Measurements from ENCODE around the gene EEIG2. TPM values are rescaled to one million over a fixed set of nuclear protein-coding genes. Genes with fewer than 3 reads are reported as not detected.

EEIG2 gene
- total RNA-seq, 2 experiments from 2014 or later, result 11.6 to 12.2 TPM

DNA sequence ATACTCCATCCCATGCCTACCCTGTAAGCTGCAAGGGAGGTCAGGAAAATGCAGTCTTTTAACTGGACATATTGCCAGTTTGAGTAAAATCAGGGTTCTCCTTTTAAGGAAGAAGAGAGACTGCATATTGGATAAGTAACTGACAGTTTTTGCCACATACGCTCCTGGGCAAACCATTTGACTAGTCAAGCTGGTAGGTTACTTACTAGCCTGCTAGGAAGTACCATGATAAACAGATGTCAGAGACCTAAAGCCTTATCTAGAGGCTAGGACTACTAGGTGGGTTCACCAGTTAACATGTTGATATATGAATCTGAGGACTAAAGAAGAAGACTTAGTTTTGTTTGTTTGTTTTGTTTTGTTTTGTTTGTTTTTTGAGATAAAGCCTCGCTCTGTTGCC is 33.5 kb downstream of the EEIG2 start:
- ChIA-PET CTCF (interaction anchor here (4.2 kb wide), 1 partner anchor 33 kb away, joined by 34 read pairs; the partner anchor contains the start of gene EEIG2), POLR2A (no interaction called here)
- no peaks in the 10 kb centered on the region for H3K9me3 ChIP-seq (ENCODE audit: control insufficient read depth in 1 of 2, insufficient read depth in 1 of 2, low read length in 2 of 2)
- Mint-ChIP-seq H3K27me3 (no peaks in the 10 kb centered on the region), H3K4me3 (no peak overlapping the region), H3K27ac (no peak overlapping the region), H3K9me3 (no peaks in the 10 kb centered on the region), H3K36me3 (ENCODE audit: low read depth) (no peaks in the 10 kb centered on the region), H3K4me1 (ENCODE audit: low read depth) (peaks cover 50% of the 10 kb centered on the region)
- H3K4me1 ChIP-seq (ENCODE audit: insufficient read depth, low read length), result peaks cover 23% of the 10 kb centered on the region
- H3K36me3 ChIP-seq (ENCODE audit: insufficient read depth, low read length), result no peaks in the 10 kb centered on the region
- ATAC-seq (ENCODE audit: poor library complexity), result no peak
- H3K27me3 ChIP-seq (ENCODE audit: control insufficient read depth in 1 of 2, insufficient read depth in 2 of 2, low read length in 2 of 2), result no peaks in the 10 kb centered on the region
- intact Hi-C loops (cut with DNase I, micrococcal nuclease), result no loop called here
- H3K27ac ChIP-seq (ENCODE audit: low read depth in 1 of 2, low read length in 2 of 2), result no peak overlapping the region
- H3K4me3 ChIP-seq (ENCODE audit: low read length), result no peak overlapping the region
- TF ChIP-seq, protein P1, sequence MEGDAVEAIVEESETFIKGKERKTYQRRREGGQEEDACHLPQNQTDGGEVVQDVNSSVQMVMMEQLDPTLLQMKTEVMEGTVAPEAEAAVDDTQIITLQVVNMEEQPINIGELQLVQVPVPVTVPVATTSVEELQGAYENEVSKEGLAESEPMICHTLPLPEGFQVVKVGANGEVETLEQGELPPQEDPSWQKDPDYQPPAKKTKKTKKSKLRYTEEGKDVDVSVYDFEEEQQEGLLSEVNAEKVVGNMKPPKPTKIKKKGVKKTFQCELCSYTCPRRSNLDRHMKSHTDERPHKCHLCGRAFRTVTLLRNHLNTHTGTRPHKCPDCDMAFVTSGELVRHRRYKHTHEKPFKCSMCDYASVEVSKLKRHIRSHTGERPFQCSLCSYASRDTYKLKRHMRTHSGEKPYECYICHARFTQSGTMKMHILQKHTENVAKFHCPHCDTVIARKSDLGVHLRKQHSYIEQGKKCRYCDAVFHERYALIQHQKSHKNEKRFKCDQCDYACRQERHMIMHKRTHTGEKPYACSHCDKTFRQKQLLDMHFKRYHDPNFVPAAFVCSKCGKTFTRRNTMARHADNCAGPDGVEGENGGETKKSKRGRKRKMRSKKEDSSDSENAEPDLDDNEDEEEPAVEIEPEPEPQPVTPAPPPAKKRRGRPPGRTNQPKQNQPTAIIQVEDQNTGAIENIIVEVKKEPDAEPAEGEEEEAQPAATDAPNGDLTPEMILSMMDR (IDR thresholded peaks at IDR 0.05), result no peak
- DNase-seq, result no peak

DNA sequence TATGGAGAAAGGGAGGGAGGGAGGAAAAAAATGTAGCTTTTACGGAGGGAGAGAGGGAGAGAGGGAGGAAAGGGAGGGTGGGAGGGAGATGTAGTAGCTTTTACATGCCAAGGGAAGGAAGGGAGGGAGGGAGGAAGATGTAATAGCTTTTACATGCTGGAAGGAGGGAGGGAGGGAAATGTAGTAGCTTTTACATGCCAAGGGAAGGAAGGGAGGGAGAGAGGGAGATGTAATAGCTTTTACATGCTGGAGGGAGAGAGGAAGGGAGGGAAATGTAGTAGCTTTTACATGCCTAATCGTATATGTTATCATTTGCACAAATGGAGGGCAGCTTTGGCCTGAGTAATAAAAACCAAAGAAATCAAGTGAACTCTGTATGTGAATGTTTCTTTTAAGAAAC is 35.6 kb downstream of the EEIG2 start:
- H3K27me3 Mint-ChIP-seq, result no peaks in the 10 kb centered on the region
- Histone ChIP-seq H3K4me1 (ENCODE audit: insufficient read depth, low read length) (peaks cover 16% of the 10 kb centered on the region), H3K27ac (ENCODE audit: low read depth in 1 of 2, low read length in 2 of 2) (no peak overlapping the region), H3K27me3 (ENCODE audit: control insufficient read depth in 1 of 2, insufficient read depth in 2 of 2, low read length in 2 of 2) (no peaks in the 10 kb centered on the region), H3K4me3 (ENCODE audit: low read length) (no peak overlapping the region), H3K9me3 (ENCODE audit: control insufficient read depth in 1 of 2, insufficient read depth in 1 of 2, low read length in 2 of 2) (no peaks in the 10 kb centered on the region), H3K36me3 (ENCODE audit: insufficient read depth, low read length) (peaks cover 5% of the 10 kb centered on the region)
- no peak overlapping the region for H3K4me3 Mint-ChIP-seq
- ATAC-seq (ENCODE audit: poor library complexity) (no peak), DNase-seq (no peak)
- POLR2A ChIA-PET, result no interaction called here
- H3K36me3 Mint-ChIP-seq (ENCODE audit: low read depth), result peaks cover 16% of the 10 kb centered on the region
- CTCF ChIA-PET, result no interaction called here
- H3K27ac Mint-ChIP-seq, result no peak overlapping the region
- intact Hi-C loops (cut with DNase I, micrococcal nuclease), result no loop called here
- peaks cover 35% of the 10 kb centered on the region for H3K4me1 Mint-ChIP-seq (ENCODE audit: low read depth)
- TF ChIP-seq, protein P1 (IDR thresholded peaks at IDR 0.05), result no peak
- H3K9me3 Mint-ChIP-seq, result no peaks in the 10 kb centered on the region

DNA sequence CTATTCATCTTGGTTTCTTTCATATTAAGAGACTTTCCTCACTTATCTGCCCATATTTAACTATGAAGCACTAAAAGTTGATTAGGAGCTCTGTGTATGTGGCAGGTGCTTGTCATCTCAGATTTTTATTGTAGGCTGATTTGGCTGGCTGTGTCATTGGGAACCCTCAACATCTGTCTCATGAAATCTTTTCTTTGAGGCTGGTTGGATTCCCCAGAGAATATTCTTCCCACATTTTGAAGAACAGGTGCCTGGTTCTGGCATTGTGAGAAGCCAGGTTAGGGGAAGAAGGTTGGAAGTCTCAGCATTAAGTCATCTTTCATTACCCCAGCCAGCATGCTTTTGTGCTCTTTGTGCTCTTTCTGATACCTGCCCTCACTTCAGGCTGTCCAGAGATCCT is 37.1 kb downstream of the EEIG2 start:
- Mint-ChIP-seq H3K4me1 (ENCODE audit: low read depth) (peaks cover 20% of the 10 kb centered on the region), H3K36me3 (ENCODE audit: low read depth) (peaks cover 23% of the 10 kb centered on the region), H3K9me3 (no peaks in the 10 kb centered on the region), H3K27ac (peak overlapping the region; percentile 15), H3K4me3 (no peak overlapping the region), H3K27me3 (no peaks in the 10 kb centered on the region)
- Histone ChIP-seq H3K27me3 (ENCODE audit: control insufficient read depth in 1 of 2, insufficient read depth in 2 of 2, low read length in 2 of 2) (no peaks in the 10 kb centered on the region), H3K4me3 (ENCODE audit: low read length) (no peak overlapping the region), H3K4me1 (ENCODE audit: insufficient read depth, low read length) (peaks cover 8% of the 10 kb centered on the region), H3K27ac (ENCODE audit: low read depth in 1 of 2, low read length in 2 of 2) (no peak overlapping the region), H3K9me3 (ENCODE audit: control insufficient read depth in 1 of 2, insufficient read depth in 1 of 2, low read length in 2 of 2) (no peaks in the 10 kb centered on the region), H3K36me3 (ENCODE audit: insufficient read depth, low read length) (peaks cover 18% of the 10 kb centered on the region)
- ChIA-PET POLR2A (no interaction called here), CTCF (no interaction called here)
- ATAC-seq (ENCODE audit: poor library complexity), result no peak
- intact Hi-C loops (cut with DNase I, micrococcal nuclease), result no loop called here
- DNase-seq, result no peak
- TF ChIP-seq, protein P1 (IDR thresholded peaks at IDR 0.05), result no peak

All from CD4-positive, alpha-beta T cell (primary cell).